Neural crest cell (in vitro differentiated cells): ENCODE results near the gene SEMA3G. TPM values are rescaled to one million over a fixed set of nuclear protein-coding genes. Genes with fewer than 3 reads are reported as not detected.

Source experiments
- DNase-seq: peaks from one replicate; pipeline ENCODE4 v3.0.0; 2021; ENCODE audit warnings: low read depth, mixed read lengths, low spot score
- H3K27ac Mint-ChIP-seq: one replicate; pipeline ENCODE4 v1.8.0; 2021; ENCODE audit warnings: mild to moderate bottlenecking, mixed read lengths; ENCODE audit not compliant: unreplicated experiment
- H3K27me3 Mint-ChIP-seq: 2 replicates; pipeline ENCODE4 v1.8.0; 2021; ENCODE audit warnings: low read depth, mild to moderate bottlenecking, mixed read lengths
- H3K36me3 Mint-ChIP-seq: 2 replicates; pipeline ENCODE4 v1.8.0; 2021; ENCODE audit warnings: low read depth, mild to moderate bottlenecking, mixed read lengths
- H3K4me1 Mint-ChIP-seq: 2 replicates; pipeline ENCODE4 v1.8.0; 2021; ENCODE audit warnings: mixed read lengths
- H3K4me3 Mint-ChIP-seq: one replicate; pipeline ENCODE4 v1.8.0; 2021; ENCODE audit warnings: mild to moderate bottlenecking, mixed read lengths
- H3K9me3 Mint-ChIP-seq: 2 replicates; pipeline ENCODE4 v1.8.0; 2021; ENCODE audit warnings: mixed read lengths
- CTCF ChIP-seq: fragments of 200-600 bp; sonication (generic); conservative IDR thresholded peaks from 2 replicates; pipeline ENCODE4 v1.5.0; 2021; ENCODE audit warnings: antibody characterized with exemption, mild to moderate bottlenecking
- total RNA-seq: library from RNA; stranded (reverse); gene quantifications from 2 replicates; pipeline ENCODE4 v1.2.1, GENCODE V29; 2021

The SEMA3G gene
- total RNA-seq, 1 donor from 2014 or later, result 5.2 TPM

DNA sequence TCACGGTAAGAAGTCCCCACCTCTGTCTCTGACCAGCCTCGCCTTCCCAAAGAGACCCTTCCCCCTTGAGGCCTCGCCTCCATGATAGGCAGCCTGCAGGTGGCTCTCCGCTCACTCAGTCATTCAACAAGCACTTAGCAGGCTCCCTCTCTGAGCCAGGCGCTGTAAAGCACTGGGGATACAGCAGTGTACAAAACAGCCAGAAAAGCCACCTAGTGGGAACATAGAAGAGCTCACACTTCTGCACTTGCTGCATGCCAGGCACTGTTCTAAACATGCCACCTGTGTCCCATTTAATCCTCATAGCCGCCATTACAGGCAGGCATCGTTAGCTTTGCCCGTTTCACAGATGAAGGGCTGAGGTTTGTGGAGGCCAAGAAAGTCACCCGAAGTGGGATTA, 56.0 kb downstream of the SEMA3G start:
- Mint-ChIP-seq H3K4me1 (no peaks in the 10 kb centered on the region), H3K4me3 (no peak overlapping the region), H3K27ac (no peak overlapping the region), H3K9me3 (no peaks in the 10 kb centered on the region), H3K27me3 (no peaks in the 10 kb centered on the region), H3K36me3 (no peaks in the 10 kb centered on the region)
- no peak for TF ChIP-seq CTCF
- DNase-seq, result no peak

DNA sequence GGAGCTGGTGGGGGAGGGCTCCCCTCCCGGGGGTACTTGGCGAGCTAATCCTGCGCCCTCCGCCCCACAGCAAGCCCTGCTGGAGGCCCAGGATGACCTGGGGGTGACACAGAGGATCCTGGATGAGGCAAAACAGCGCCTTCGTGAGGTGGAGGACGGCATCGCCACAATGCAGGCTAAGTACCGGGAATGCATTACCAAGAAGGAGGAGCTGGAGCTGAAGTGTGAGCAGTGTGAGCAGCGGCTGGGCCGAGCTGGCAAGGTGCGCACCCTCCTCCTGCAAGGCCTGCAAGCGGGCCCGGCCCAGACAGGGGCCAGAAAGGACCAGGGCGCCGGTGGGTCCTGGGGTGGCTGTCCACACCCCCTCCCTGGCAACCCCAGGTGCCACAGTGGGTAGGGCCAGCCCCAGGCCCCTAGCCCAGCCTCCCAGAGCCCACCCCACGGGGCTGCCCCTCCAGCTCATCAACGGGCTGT, 56.5 kb downstream of the SEMA3G start:
- no peaks in the 10 kb centered on the region for H3K9me3 Mint-ChIP-seq
- no peak for DNase-seq
- H3K36me3 Mint-ChIP-seq, result no peaks in the 10 kb centered on the region
- no peak overlapping the region for H3K4me3 Mint-ChIP-seq
- no peak for TF ChIP-seq CTCF
- no peaks in the 10 kb centered on the region for H3K4me1 Mint-ChIP-seq
- no peak overlapping the region for H3K27ac Mint-ChIP-seq
- no peaks in the 10 kb centered on the region for H3K27me3 Mint-ChIP-seq

DNA sequence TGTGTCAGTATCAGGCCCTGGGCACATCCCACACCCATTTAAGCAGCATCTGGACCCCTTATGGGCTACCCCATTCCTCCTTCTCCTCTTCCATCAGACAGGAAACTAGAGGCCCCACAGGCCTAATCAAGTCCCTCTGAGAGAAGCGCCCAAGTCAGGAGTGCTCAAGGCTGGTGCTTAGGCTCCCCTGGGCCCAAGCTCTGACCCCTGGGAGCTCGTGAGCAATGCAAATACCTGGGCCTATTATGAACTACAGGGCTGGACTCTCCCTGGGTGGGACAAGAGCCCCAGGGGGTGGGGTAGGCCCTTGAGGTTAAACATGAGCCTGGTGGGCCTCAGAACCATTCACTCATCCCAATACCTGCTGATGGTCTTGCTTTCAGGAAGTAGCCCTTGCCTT, 57.4 kb downstream of the SEMA3G start:
- no peak for DNase-seq
- H3K9me3 Mint-ChIP-seq, result no peaks in the 10 kb centered on the region
- no peak overlapping the region for H3K27ac Mint-ChIP-seq
- H3K27me3 Mint-ChIP-seq, result no peaks in the 10 kb centered on the region
- H3K4me3 Mint-ChIP-seq, result no peak overlapping the region
- no peaks in the 10 kb centered on the region for H3K4me1 Mint-ChIP-seq
- H3K36me3 Mint-ChIP-seq, result no peaks in the 10 kb centered on the region
- TF ChIP-seq CTCF, result no peak

DNA sequence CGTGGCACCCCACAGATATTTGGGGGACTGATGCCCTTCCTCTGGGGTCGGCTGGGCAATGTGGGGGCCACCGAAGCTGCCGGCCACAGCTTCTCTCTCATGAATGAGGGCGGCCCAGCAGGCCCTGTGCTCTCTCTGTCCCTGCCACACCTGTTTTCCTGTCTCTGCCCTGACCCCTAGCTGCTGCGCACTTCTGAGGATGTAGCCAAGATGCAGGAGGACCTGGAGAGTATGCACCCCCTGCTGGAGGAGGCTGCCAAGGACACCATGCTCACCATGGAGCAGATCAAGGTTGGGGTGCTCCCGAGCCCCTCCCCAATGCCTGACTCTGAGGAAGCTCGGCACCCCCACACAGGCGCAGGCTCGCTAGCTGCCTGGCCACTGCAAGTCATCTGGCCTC, 59.7 kb downstream of the SEMA3G start:
- Mint-ChIP-seq H3K27me3 (no peaks in the 10 kb centered on the region), H3K4me1 (no peaks in the 10 kb centered on the region), H3K27ac (no peak overlapping the region), H3K36me3 (no peaks in the 10 kb centered on the region), H3K9me3 (no peaks in the 10 kb centered on the region), H3K4me3 (no peak overlapping the region)
- peak; percentile 50 for DNase-seq
- TF ChIP-seq CTCF, result peak; percentile 63

DNA sequence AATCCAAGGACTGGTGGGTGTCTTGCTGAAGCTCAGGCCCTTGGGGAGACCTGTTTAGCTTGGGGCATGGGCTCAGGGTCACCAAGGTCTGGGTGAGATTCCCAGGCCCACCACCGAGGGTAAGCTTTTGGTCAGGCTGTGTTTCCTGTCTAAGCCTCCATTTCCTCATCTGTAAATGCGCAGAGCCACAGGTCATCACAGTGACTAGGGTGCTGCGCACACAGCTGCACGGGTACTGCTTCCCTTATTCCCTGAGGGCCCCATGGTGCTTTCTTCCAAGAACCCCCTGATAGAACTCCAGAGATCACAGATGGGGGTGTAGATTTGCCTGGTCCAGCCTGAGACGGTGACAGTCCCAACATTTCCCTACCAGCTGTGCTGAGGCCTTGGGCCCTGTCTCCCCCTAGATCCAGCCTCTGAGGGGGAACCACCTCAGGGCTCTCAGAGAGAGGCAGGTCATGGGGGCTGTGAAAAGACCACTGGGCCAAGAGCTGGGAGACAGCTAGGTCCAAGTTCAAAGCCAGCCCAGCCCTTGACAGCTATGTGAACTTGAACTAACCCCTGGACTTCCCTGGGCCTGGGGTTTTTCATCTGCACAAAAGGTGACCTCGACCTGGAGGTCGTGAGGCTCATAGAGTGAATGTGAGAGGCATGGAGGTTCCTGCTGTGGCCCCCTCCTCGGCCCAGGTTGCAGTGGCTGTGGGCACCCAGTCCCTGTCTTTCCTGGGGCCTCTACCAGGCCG, 60.7 kb downstream of the SEMA3G start:
- H3K27ac Mint-ChIP-seq, result no peak overlapping the region

More for the DNA sequence above, 60.7 kb downstream of the SEMA3G start:
- DNase-seq, result no peak
- no peaks in the 10 kb centered on the region for H3K9me3 Mint-ChIP-seq
- no peak for TF ChIP-seq CTCF
- H3K36me3 Mint-ChIP-seq, result no peaks in the 10 kb centered on the region
- H3K27me3 Mint-ChIP-seq, result no peaks in the 10 kb centered on the region
- no peak overlapping the region for H3K4me3 Mint-ChIP-seq
- H3K4me1 Mint-ChIP-seq, result no peaks in the 10 kb centered on the region
